ENCODE results near the gene ID2. TPM values are rescaled to one million over a fixed set of nuclear protein-coding genes. Genes with fewer than 3 reads are reported as not detected.

ID2 gene
- total and polyA plus RNA-seq, 2 of the 13 experiments (the other 11 are each of a cell fraction or from before 2014, with no cell fraction given), result 214 to 719 TPM

DNA sequence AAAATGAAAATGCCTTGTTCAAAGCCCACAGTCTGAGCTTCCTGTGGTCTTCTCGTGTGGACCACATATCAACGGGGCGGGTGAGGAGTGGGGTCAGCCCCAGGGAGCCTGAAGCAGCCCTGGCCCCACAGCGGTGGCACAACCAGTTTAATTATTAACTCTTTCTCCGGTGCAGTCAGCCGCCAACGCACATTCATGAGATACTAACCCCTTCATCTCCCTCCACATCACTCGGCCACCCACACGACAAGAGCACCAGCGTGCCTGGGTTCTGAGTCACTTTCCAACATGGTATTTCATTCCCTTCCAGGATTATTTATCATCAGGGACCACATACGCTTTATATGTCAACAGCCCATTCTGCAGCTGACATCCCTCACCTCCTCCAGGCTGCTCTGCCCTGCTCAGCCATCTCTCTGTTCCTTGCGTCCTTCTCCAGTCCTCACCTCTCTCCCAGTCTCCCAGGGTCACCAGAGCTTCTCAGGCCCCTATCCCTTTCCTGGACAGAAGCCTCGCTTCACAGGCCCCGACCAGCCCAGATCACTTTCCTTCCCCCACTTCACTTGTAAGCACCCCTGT, 48.0 kb upstream of the ID2 start (continued):
- TF ChIP-seq, protein P1, sequence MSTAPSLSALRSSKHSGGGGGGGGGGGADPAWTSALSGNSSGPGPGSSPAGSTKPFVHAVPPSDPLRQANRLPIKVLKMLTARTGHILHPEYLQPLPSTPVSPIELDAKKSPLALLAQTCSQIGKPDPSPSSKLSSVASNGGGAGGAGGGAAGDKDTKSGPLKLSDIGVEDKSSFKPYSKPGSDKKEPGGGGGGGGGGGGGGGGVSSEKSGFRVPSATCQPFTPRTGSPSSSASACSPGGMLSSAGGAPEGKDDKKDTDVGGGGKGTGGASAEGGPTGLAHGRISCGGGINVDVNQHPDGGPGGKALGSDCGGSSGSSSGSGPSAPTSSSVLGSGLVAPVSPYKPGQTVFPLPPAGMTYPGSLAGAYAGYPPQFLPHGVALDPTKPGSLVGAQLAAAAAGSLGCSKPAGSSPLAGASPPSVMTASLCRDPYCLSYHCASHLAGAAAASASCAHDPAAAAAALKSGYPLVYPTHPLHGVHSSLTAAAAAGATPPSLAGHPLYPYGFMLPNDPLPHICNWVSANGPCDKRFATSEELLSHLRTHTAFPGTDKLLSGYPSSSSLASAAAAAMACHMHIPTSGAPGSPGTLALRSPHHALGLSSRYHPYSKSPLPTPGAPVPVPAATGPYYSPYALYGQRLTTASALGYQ (CRISPR knock-in tag; IDR thresholded peaks at IDR 0.05), result 0 out of 2 replicates have a peak, but pooled peaks have one; percentile 76
- TF ChIP-seq IRF2 (CRISPR knock-in tag; IDR thresholded peaks at IDR 0.05) (peak; percentile 83), ZNF367 (CRISPR knock-in tag; IDR thresholded peaks at IDR 0.05; ENCODE audit: borderline replicate concordance) (no peak), HIVEP1 (CRISPR knock-in tag; IDR thresholded peaks at IDR 0.05) (no peak), ZFP36L1 (CRISPR knock-in tag; IDR thresholded peaks at IDR 0.05) (no peak), SALL1 (CRISPR knock-in tag; IDR thresholded peaks at IDR 0.05) (peak; percentile 93), GZF1 (CRISPR knock-in tag; IDR thresholded peaks at IDR 0.05) (no peak), RBFOX2 (IDR thresholded peaks at IDR 0.05; ENCODE audit: low read depth, low read length) (no peak), DNMT3B (CRISPR knock-in tag; conservative IDR thresholded peaks at IDR 0.05) (no peak), MTA3 (CRISPR knock-in tag; IDR thresholded peaks at IDR 0.05) (no peak), ZSCAN25 (CRISPR knock-in tag; IDR thresholded peaks at IDR 0.05) (0 out of 2 replicates have a peak, but pooled peaks have one; percentile 16), SMAD9 (CRISPR knock-in tag; IDR thresholded peaks at IDR 0.05) (no peak), KAT7 (CRISPR knock-in tag; IDR thresholded peaks at IDR 0.05; ENCODE audit: borderline replicate concordance) (no peak), NFIC (IDR thresholded peaks at IDR 0.05; ENCODE audit: low read length) (no peak), ZNF569 (CRISPR knock-in tag; IDR thresholded peaks at IDR 0.05; ENCODE audit: borderline replicate concordance) (no peak), NR2C2 (CRISPR knock-in tag; IDR thresholded peaks at IDR 0.05; ENCODE audit: borderline replicate concordance) (peak; percentile 72), ZNF766 (CRISPR knock-in tag; IDR thresholded peaks at IDR 0.05; ENCODE audit: borderline replicate concordance) (no peak), EP300 (IDR thresholded peaks at IDR 0.05; ENCODE audit: low read depth in 2 of 2, low read length in 2 of 2) (peak; percentile 61 to 95; a peak in 3 of 4 replicates), EP300 (CRISPR knock-in tag; IDR thresholded peaks at IDR 0.05; ENCODE audit: borderline replicate concordance) (peak; percentile 82), NR2F1 (CRISPR knock-in tag; IDR thresholded peaks at IDR 0.05) (0 out of 4 replicates have a peak, but pooled peaks of 1 of the 2 experiments have one; percentile 25), GFI1 (CRISPR knock-in tag; IDR thresholded peaks at IDR 0.05; ENCODE audit: borderline replicate concordance) (peak; percentile 23; the same call in 1 of the 2 replicates)
- TF ChIP-seq, protein P2, sequence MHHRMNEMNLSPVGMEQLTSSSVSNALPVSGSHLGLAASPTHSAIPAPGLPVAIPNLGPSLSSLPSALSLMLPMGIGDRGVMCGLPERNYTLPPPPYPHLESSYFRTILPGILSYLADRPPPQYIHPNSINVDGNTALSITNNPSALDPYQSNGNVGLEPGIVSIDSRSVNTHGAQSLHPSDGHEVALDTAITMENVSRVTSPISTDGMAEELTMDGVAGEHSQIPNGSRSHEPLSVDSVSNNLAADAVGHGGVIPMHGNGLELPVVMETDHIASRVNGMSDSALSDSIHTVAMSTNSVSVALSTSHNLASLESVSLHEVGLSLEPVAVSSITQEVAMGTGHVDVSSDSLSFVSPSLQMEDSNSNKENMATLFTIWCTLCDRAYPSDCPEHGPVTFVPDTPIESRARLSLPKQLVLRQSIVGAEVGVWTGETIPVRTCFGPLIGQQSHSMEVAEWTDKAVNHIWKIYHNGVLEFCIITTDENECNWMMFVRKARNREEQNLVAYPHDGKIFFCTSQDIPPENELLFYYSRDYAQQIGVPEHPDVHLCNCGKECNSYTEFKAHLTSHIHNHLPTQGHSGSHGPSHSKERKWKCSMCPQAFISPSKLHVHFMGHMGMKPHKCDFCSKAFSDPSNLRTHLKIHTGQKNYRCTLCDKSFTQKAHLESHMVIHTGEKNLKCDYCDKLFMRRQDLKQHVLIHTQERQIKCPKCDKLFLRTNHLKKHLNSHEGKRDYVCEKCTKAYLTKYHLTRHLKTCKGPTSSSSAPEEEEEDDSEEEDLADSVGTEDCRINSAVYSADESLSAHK (CRISPR knock-in tag; IDR thresholded peaks at IDR 0.05; ENCODE audit: borderline replicate concordance), result no peak
- TF ChIP-seq, protein P3, sequence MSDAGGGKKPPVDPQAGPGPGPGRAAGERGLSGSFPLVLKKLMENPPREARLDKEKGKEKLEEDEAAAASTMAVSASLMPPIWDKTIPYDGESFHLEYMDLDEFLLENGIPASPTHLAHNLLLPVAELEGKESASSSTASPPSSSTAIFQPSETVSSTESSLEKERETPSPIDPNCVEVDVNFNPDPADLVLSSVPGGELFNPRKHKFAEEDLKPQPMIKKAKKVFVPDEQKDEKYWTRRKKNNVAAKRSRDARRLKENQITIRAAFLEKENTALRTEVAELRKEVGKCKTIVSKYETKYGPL (CRISPR knock-in tag; IDR thresholded peaks at IDR 0.05), result no peak
- TF ChIP-seq, protein P4, sequence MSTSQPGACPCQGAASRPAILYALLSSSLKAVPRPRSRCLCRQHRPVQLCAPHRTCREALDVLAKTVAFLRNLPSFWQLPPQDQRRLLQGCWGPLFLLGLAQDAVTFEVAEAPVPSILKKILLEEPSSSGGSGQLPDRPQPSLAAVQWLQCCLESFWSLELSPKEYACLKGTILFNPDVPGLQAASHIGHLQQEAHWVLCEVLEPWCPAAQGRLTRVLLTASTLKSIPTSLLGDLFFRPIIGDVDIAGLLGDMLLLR (CRISPR knock-in tag; IDR thresholded peaks at IDR 0.05), result no peak
- TF ChIP-seq, protein P5, sequence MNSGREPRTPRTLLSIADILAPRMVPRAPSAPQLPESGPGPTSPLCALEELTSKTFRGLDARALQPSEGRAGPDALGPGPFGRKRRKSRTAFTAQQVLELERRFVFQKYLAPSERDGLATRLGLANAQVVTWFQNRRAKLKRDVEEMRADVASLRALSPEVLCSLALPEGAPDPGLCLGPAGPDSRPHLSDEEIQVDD (CRISPR knock-in tag; IDR thresholded peaks at IDR 0.05; ENCODE audit: borderline replicate concordance), result 0 out of 2 replicates have a peak, but pooled peaks have one; percentile 18

Measured in HepG2 (cell line).